Measurements from ENCODE around the gene CIP2A.

- no peak for TF ChIP-seq CTCF (conservative IDR thresholded peaks at IDR 0.05 in 1 of 2, IDR thresholded peaks at IDR 0.05 in 1 of 2; ENCODE audit: low read depth in 1 of 2, low read length in 2 of 2)
- TF ChIP-seq EZH2 (IDR thresholded peaks at IDR 0.05; ENCODE audit: low read length, missing control alignments) = no peak
Measured at GRCh38 chr3:108598375-108598774, 9.1 kb upstream of the CIP2A start.

Data from fibroblast of lung (primary cell).